HEK293 (cell line): ENCODE measurements around the gene SH2D7.

Experiments used
- BCL11B ChIP-seq: fragments of 450-650 bp; formaldehyde crosslinking; IDR thresholded peaks from 2 replicates; pipeline ENCODE4 v1.5.1; 2016; ENCODE audit warnings: low read depth, missing biosample characterization, missing genetic modification characterization
- GLI4 ChIP-seq: fragments of 450-650 bp; formaldehyde crosslinking; IDR thresholded peaks from 2 replicates; pipeline ENCODE4 v1.5.1; 2016; ENCODE audit warnings: missing biosample characterization, missing genetic modification characterization
- MZF1 ChIP-seq: fragments of 450-650 bp; formaldehyde crosslinking; IDR thresholded peaks from 2 replicates; pipeline ENCODE4 v1.5.1; 2017; ENCODE audit warnings: missing biosample characterization, missing genetic modification characterization, borderline replicate concordance
- SP3 ChIP-seq: fragments of 450-650 bp; formaldehyde crosslinking; IDR thresholded peaks from 2 replicates; pipeline ENCODE4 v1.5.1; 2016; ENCODE audit warnings: missing biosample characterization, missing genetic modification characterization
- WT1 ChIP-seq: fragments of 450-650 bp; formaldehyde crosslinking; IDR thresholded peaks from 2 replicates; pipeline ENCODE4 v1.5.1; 2016; ENCODE audit warnings: missing biosample characterization, missing genetic modification characterization
- ZBTB1 ChIP-seq: fragments of 450-650 bp; formaldehyde crosslinking; IDR thresholded peaks from 2 replicates; pipeline ENCODE4 v1.5.1; 2016; ENCODE audit warnings: missing biosample characterization, missing genetic modification characterization
- ZBTB20 ChIP-seq: fragments of 450-650 bp; formaldehyde crosslinking; IDR thresholded peaks from 2 replicates; pipeline ENCODE4 v1.5.1; 2016; ENCODE audit warnings: missing biosample characterization, missing genetic modification characterization
- ZBTB21 ChIP-seq: fragments of 450-650 bp; formaldehyde crosslinking; IDR thresholded peaks from 2 replicates; pipeline ENCODE4 v1.5.1; 2017; ENCODE audit warnings: missing biosample characterization, missing genetic modification characterization
- ZBTB8A ChIP-seq: fragments of 450-650 bp; formaldehyde crosslinking; IDR thresholded peaks from 2 replicates; pipeline ENCODE4 v1.5.1; 2016; ENCODE audit warnings: missing biosample characterization, missing genetic modification characterization
- ZNF121 ChIP-seq: fragments of 450-650 bp; formaldehyde crosslinking; IDR thresholded peaks from 2 replicates; pipeline ENCODE4 v1.5.1; 2016; ENCODE audit warnings: missing biosample characterization, missing genetic modification characterization
- ZNF140 ChIP-seq: fragments of 450-650 bp; formaldehyde crosslinking; IDR thresholded peaks from 2 replicates; pipeline ENCODE4 v1.5.1; 2016; ENCODE audit warnings: missing biosample characterization, missing genetic modification characterization
- ZNF223 ChIP-seq: fragments of 450-650 bp; formaldehyde crosslinking; IDR thresholded peaks from 2 replicates; pipeline ENCODE4 v1.5.1; 2016; ENCODE audit warnings: missing biosample characterization, missing genetic modification characterization
- ZNF341 ChIP-seq: fragments of 450-650 bp; formaldehyde crosslinking; IDR thresholded peaks from 2 replicates; pipeline ENCODE4; 2016; ENCODE audit warnings: low read depth, missing biosample characterization, missing genetic modification characterization
- ZNF37A ChIP-seq: fragments of 450-650 bp; IDR thresholded peaks from 2 replicates; pipeline ENCODE4 v1.5.1; 2018; ENCODE audit warnings: missing biosample characterization, missing genetic modification characterization
- ZNF416 ChIP-seq: fragments of 450-650 bp; formaldehyde crosslinking; IDR thresholded peaks from 2 replicates; pipeline ENCODE4 v1.5.1; 2016; ENCODE audit warnings: missing biosample characterization, missing genetic modification characterization
- ZNF423 ChIP-seq: fragments of 450-650 bp; formaldehyde crosslinking; IDR thresholded peaks from 2 replicates; pipeline ENCODE4 v1.5.1; 2016; ENCODE audit warnings: missing biosample characterization, missing genetic modification characterization
- ZNF433 ChIP-seq: fragments of 450-650 bp; formaldehyde crosslinking; IDR thresholded peaks from 2 replicates; pipeline ENCODE4 v1.5.1; 2016; ENCODE audit warnings: missing biosample characterization, missing genetic modification characterization, low read depth
- ZNF529 ChIP-seq: fragments of 450-650 bp; formaldehyde crosslinking; IDR thresholded peaks from 2 replicates; pipeline ENCODE4 v1.5.1; 2017; ENCODE audit warnings: missing genetic modification characterization, missing biosample characterization; ENCODE audit not compliant: insufficient replicate concordance
- ZNF555 ChIP-seq: fragments of 450-650 bp; formaldehyde crosslinking; conservative IDR thresholded peaks from 2 replicates; pipeline ENCODE4 v1.5.1; 2017; ENCODE audit warnings: missing biosample characterization, mild to moderate bottlenecking, missing genetic modification characterization, inconsistent platforms
- ZNF558 ChIP-seq: fragments of 450-650 bp; formaldehyde crosslinking; IDR thresholded peaks from 2 replicates; pipeline ENCODE4 v1.5.1; 2016; ENCODE audit warnings: missing biosample characterization, missing genetic modification characterization
- ZNF621 ChIP-seq: fragments of 450-650 bp; formaldehyde crosslinking; IDR thresholded peaks from 2 replicates; pipeline ENCODE4 v1.5.1; 2017; ENCODE audit warnings: missing biosample characterization, missing genetic modification characterization
- ZNF677 ChIP-seq: fragments of 450-650 bp; IDR thresholded peaks from 2 replicates; pipeline ENCODE4 v1.5.0; 2018; ENCODE audit warnings: missing biosample characterization, mild to moderate bottlenecking, missing genetic modification characterization, moderate library complexity
- ZNF843 ChIP-seq: fragments of 450-650 bp; formaldehyde crosslinking; IDR thresholded peaks from 2 replicates; pipeline ENCODE4 v1.5.1; 2016; ENCODE audit warnings: missing biosample characterization, missing genetic modification characterization
- ZXDB ChIP-seq: fragments of 450-650 bp; formaldehyde crosslinking; IDR thresholded peaks from 2 replicates; pipeline ENCODE4 v1.5.1; 2016; ENCODE audit warnings: missing biosample characterization, missing genetic modification characterization
- TF ChIP-seq, protein P1 (sequence below): fragments of 450-650 bp; formaldehyde crosslinking; IDR thresholded peaks from 2 replicates; pipeline ENCODE4 v1.5.1; 2016; ENCODE audit warnings: missing biosample characterization, missing genetic modification characterization
- TF ChIP-seq, protein P2 (sequence below): fragments of 450-650 bp; formaldehyde crosslinking; IDR thresholded peaks from 2 replicates; pipeline ENCODE4 v1.5.1; 2017; ENCODE audit warnings: missing biosample characterization, missing genetic modification characterization
- TF ChIP-seq, protein P3 (sequence below): fragments of 450-650 bp; formaldehyde crosslinking; IDR thresholded peaks from 2 replicates; pipeline ENCODE4 v1.5.1; 2016; ENCODE audit warnings: missing biosample characterization, missing genetic modification characterization
- TF ChIP-seq, protein P4 (sequence below): fragments of 450-650 bp; formaldehyde crosslinking; IDR thresholded peaks from 2 replicates; pipeline ENCODE4 v1.5.1; 2016; ENCODE audit warnings: missing biosample characterization, missing genetic modification characterization
- TF ChIP-seq, protein P5 (sequence below): fragments of 450-650 bp; formaldehyde crosslinking; IDR thresholded peaks from 2 replicates; pipeline ENCODE4 v1.5.1; 2017; ENCODE audit warnings: missing biosample characterization, missing genetic modification characterization
- TF ChIP-seq, protein P6 (sequence below): fragments of 450-650 bp; formaldehyde crosslinking; IDR thresholded peaks from 2 replicates; pipeline ENCODE4; 2016; ENCODE audit warnings: missing biosample characterization, missing genetic modification characterization
- TF ChIP-seq, protein P7 (sequence below): fragments of 450-650 bp; formaldehyde crosslinking; IDR thresholded peaks from 2 replicates; pipeline ENCODE4 v1.5.1; 2017; ENCODE audit warnings: missing biosample characterization, missing genetic modification characterization

The SH2D7 gene

DNA sequence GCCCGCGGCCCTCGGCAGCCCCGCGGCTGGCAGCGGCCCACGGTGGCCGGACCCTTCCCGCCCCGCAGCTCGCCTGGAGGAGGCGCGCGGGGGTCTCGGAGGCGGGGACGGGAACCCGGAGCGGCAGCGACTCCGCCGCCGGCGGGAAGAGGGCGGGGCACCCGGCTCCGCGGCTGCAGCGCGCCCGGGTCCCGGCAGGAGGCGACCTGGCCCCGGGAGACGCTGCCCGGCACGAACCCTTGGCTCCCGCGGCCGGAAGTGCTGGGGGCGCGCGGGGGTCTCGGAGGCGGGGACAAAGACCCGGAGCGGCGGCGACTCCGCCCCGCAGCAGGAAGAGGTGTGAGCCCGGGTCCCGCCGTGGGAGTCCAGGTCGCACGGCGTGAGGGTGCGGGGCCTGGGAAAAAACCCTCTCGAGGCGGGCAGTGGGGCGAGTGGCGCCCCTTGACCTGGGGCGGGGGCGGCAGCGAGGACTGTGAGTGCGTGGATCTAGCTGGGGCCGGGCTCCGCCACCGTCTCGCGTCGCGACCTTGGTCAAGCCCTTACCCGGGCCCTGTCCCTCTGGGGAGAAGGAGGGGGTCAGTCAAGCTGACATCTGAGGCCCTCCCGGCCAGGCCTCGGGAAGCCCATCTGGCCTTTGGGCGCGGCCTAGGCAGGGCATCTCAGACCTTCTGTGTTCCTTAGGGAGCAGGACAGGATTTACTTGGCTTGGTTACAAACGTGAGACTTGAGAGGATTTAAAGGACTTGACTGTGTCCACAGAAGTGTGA lies 39.1 kb downstream of the SH2D7 start, which contains the start of gene CIB2 (continued):
- TF ChIP-seq, protein P1, sequence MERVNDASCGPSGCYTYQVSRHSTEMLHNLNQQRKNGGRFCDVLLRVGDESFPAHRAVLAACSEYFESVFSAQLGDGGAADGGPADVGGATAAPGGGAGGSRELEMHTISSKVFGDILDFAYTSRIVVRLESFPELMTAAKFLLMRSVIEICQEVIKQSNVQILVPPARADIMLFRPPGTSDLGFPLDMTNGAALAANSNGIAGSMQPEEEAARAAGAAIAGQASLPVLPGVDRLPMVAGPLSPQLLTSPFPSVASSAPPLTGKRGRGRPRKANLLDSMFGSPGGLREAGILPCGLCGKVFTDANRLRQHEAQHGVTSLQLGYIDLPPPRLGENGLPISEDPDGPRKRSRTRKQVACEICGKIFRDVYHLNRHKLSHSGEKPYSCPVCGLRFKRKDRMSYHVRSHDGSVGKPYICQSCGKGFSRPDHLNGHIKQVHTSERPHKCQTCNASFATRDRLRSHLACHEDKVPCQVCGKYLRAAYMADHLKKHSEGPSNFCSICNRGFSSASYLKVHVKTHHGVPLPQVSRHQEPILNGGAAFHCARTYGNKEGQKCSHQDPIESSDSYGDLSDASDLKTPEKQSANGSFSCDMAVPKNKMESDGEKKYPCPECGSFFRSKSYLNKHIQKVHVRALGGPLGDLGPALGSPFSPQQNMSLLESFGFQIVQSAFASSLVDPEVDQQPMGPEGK (tag by site-specific recombination) = peak; percentile 98
- TF ChIP-seq MZF1 (tag by site-specific recombination) (no peak), WT1 (tag by site-specific recombination) (no peak), ZNF621 (tag by site-specific recombination) (no peak), ZNF555 (tag by site-specific recombination) (no peak), ZNF37A (tag by site-specific recombination) (no peak), ZNF341 (tag by site-specific recombination) (no peak), BCL11B (tag by site-specific recombination) (peak; percentile 57; the same call in 1 of the 2 replicates), GLI4 (tag by site-specific recombination) (no peak), ZNF121 (tag by site-specific recombination) (no peak), ZBTB1 (peak; percentile 76; the same call in 1 of the 2 replicates), SP3 (tag by site-specific recombination) (peak; percentile 71), ZNF416 (tag by site-specific recombination) (no peak), ZNF423 (tag by site-specific recombination) (no peak), ZBTB20 (peak; percentile 84), ZNF433 (no peak), ZNF140 (tag by site-specific recombination) (no peak), ZNF677 (tag by site-specific recombination) (peak; percentile 14; the same call in 1 of the 2 replicates), ZBTB8A (peak; percentile 28; the same call in 1 of the 2 replicates), ZNF843 (tag by site-specific recombination) (0 out of 2 replicates have a peak, but pooled peaks have one; percentile 29), ZBTB21 (tag by site-specific recombination) (no peak), ZNF529 (tag by site-specific recombination) (no peak), ZXDB (tag by site-specific recombination) (peak; percentile 61), ZNF223 (tag by site-specific recombination) (no peak), ZNF558 (no peak)
- TF ChIP-seq, protein P2, sequence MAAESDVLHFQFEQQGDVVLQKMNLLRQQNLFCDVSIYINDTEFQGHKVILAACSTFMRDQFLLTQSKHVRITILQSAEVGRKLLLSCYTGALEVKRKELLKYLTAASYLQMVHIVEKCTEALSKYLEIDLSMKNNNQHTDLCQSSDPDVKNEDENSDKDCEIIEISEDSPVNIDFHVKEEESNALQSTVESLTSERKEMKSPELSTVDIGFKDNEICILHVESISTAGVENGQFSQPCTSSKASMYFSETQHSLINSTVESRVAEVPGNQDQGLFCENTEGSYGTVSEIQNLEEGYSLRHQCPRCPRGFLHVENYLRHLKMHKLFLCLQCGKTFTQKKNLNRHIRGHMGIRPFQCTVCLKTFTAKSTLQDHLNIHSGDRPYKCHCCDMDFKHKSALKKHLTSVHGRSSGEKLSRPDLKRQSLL = peak; percentile 6; the same call in 1 of the 2 replicates
- TF ChIP-seq, protein P3, sequence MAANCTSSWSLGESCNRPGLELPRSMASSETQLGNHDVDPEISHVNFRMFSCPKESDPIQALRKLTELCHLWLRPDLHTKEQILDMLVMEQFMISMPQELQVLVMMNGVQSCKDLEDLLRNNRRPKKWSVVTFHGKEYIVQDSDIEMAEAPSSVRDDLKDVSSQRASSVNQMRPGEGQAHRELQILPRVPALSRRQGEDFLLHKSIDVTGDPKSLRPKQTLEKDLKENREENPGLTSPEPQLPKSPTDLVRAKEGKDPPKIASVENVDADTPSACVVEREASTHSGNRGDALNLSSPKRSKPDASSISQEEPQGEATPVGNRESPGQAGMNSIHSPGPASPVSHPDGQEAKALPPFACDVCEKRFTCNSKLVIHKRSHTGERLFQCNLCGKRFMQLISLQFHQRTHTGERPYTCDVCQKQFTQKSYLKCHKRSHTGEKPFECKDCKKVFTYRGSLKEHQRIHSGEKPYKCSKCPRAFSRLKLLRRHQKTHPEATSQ (tag by site-specific recombination) = peak; percentile 80; the same call in 1 of the 2 replicates
- TF ChIP-seq, protein P4, sequence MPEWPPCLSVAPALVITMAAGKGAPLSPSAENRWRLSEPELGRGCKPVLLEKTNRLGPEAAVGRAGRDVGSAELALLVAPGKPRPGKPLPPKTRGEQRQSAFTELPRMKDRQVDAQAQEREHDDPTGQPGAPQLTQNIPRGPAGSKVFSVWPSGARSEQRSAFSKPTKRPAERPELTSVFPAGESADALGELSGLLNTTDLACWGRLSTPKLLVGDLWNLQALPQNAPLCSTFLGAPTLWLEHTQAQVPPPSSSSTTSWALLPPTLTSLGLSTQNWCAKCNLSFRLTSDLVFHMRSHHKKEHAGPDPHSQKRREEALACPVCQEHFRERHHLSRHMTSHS (tag by site-specific recombination) = no peak
- TF ChIP-seq, protein P5, sequence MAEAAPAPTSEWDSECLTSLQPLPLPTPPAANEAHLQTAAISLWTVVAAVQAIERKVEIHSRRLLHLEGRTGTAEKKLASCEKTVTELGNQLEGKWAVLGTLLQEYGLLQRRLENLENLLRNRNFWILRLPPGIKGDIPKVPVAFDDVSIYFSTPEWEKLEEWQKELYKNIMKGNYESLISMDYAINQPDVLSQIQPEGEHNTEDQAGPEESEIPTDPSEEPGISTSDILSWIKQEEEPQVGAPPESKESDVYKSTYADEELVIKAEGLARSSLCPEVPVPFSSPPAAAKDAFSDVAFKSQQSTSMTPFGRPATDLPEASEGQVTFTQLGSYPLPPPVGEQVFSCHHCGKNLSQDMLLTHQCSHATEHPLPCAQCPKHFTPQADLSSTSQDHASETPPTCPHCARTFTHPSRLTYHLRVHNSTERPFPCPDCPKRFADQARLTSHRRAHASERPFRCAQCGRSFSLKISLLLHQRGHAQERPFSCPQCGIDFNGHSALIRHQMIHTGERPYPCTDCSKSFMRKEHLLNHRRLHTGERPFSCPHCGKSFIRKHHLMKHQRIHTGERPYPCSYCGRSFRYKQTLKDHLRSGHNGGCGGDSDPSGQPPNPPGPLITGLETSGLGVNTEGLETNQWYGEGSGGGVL (tag by site-specific recombination) = no peak
- TF ChIP-seq, protein P6, sequence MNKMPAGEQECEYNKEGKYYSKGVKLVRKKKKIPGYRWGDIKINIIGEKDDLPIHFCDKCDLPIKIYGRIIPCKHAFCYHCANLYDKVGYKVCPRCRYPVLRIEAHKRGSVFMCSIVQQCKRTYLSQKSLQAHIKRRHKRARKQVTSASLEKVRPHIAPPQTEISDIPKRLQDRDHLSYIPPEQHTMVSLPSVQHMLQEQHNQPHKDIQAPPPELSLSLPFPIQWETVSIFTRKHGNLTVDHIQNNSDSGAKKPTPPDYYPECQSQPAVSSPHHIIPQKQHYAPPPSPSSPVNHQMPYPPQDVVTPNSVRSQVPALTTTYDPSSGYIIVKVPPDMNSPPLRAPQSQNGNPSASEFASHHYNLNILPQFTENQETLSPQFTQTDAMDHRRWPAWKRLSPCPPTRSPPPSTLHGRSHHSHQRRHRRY (tag by site-specific recombination) = no peak
- TF ChIP-seq, protein P7, sequence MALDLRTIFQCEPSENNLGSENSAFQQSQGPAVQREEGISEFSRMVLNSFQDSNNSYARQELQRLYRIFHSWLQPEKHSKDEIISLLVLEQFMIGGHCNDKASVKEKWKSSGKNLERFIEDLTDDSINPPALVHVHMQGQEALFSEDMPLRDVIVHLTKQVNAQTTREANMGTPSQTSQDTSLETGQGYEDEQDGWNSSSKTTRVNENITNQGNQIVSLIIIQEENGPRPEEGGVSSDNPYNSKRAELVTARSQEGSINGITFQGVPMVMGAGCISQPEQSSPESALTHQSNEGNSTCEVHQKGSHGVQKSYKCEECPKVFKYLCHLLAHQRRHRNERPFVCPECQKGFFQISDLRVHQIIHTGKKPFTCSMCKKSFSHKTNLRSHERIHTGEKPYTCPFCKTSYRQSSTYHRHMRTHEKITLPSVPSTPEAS (tag by site-specific recombination) = no peak
